Ishikawa (cell line): ENCODE measurements around the gene HIVEP2.

Source experiments
- CEBPB ChIP-seq: IDR thresholded peaks from 2 replicates; pipeline ENCODE4 v1.6.1; 2012
- CREB1 ChIP-seq: IDR thresholded peaks from 2 replicates; pipeline ENCODE4 v1.6.1; 2012; ENCODE audit warnings: low read depth
- EGR1 ChIP-seq: IDR thresholded peaks from 2 replicates; pipeline ENCODE4 v1.6.1; 2012
- EP300 ChIP-seq: IDR thresholded peaks from 2 replicates; pipeline ENCODE4 v1.6.1; 2012; ENCODE audit warnings: borderline replicate concordance
- FOXM1 ChIP-seq: IDR thresholded peaks from 2 replicates; pipeline ENCODE4 v1.6.1; 2012; ENCODE audit warnings: low read depth, borderline replicate concordance
- TAF1 ChIP-seq: IDR thresholded peaks from 2 replicates; pipeline ENCODE4 v1.6.1; 2012; ENCODE audit warnings: low read depth, mild to moderate bottlenecking
- TCF12 ChIP-seq: IDR thresholded peaks from 2 replicates; pipeline ENCODE4 v1.6.1; 2012; ENCODE audit warnings: low read depth
- TEAD4 ChIP-seq: IDR thresholded peaks from 2 replicates; pipeline ENCODE4 v1.6.1; 2012
- YY1 ChIP-seq: IDR thresholded peaks from 2 replicates; pipeline ENCODE4 v1.6.1; 2012; ENCODE audit warnings: low read depth
- ZBTB7A ChIP-seq: IDR thresholded peaks from 2 replicates; pipeline ENCODE4 v1.6.1; 2012; ENCODE audit warnings: low read depth
- TF ChIP-seq, protein P1 (sequence below): IDR thresholded peaks from 2 replicates; pipeline ENCODE4 v1.6.1; 2012; ENCODE audit warnings: low read depth, mild to moderate bottlenecking
- TF ChIP-seq, protein P2 (sequence below): IDR thresholded peaks from 2 replicates; pipeline ENCODE4 v1.6.1; 2012
- TF ChIP-seq, protein P3 (sequence below): IDR thresholded peaks from 2 replicates; pipeline ENCODE4 v1.6.1; 2012

Gene HIVEP2

DNA sequence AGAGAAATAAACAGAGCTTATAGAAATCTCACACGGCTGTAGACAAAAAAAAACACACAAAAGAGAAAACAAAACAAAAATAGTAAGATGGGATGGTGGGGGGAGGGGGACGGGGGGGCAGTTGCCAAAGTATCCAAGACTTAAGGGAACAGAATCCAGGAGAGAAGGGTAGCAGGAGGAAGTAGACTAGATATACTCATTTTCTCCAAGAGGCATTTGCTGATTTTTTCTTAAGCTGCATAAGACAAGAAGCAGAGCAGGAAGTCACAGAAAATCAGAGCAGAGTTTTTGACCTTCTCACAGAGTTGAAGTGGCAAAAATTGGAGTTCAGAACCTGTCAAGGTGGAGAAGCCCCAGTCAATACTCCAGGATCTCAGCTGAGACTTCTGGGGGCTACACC, 237.7 kb downstream of the HIVEP2 start:
- TF ChIP-seq CEBPB (no peak), CREB1 (no peak), TAF1 (no peak), EGR1 (no peak), TEAD4 (no peak), ZBTB7A (no peak)
- TF ChIP-seq, protein P1, sequence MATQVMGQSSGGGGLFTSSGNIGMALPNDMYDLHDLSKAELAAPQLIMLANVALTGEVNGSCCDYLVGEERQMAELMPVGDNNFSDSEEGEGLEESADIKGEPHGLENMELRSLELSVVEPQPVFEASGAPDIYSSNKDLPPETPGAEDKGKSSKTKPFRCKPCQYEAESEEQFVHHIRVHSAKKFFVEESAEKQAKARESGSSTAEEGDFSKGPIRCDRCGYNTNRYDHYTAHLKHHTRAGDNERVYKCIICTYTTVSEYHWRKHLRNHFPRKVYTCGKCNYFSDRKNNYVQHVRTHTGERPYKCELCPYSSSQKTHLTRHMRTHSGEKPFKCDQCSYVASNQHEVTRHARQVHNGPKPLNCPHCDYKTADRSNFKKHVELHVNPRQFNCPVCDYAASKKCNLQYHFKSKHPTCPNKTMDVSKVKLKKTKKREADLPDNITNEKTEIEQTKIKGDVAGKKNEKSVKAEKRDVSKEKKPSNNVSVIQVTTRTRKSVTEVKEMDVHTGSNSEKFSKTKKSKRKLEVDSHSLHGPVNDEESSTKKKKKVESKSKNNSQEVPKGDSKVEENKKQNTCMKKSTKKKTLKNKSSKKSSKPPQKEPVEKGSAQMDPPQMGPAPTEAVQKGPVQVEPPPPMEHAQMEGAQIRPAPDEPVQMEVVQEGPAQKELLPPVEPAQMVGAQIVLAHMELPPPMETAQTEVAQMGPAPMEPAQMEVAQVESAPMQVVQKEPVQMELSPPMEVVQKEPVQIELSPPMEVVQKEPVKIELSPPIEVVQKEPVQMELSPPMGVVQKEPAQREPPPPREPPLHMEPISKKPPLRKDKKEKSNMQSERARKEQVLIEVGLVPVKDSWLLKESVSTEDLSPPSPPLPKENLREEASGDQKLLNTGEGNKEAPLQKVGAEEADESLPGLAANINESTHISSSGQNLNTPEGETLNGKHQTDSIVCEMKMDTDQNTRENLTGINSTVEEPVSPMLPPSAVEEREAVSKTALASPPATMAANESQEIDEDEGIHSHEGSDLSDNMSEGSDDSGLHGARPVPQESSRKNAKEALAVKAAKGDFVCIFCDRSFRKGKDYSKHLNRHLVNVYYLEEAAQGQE = no peak
- TF ChIP-seq, protein P2, sequence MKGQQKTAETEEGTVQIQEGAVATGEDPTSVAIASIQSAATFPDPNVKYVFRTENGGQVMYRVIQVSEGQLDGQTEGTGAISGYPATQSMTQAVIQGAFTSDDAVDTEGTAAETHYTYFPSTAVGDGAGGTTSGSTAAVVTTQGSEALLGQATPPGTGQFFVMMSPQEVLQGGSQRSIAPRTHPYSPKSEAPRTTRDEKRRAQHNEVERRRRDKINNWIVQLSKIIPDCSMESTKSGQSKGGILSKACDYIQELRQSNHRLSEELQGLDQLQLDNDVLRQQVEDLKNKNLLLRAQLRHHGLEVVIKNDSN = no peak

DNA sequence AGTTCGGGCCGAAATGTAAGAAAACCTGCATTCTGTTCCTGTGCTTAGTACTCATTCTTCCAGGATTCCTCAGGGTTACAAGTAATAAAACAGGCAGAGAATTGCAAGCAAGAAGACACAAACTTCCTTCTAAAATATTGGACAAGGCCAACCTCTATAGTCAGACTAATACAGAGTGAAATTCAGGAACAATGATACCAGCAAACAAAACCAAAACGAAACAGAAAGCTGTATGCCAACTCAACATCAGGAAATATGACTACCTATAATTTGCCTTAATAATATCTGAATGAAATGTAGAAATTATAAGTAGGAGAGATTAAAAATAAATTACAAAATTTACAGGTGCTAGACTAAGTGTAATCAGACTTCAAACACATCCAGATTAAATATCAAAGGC, 238.8 kb downstream of the HIVEP2 start:
- TF ChIP-seq, protein P3, sequence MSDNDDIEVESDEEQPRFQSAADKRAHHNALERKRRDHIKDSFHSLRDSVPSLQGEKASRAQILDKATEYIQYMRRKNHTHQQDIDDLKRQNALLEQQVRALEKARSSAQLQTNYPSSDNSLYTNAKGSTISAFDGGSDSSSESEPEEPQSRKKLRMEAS = no peak
- TF ChIP-seq, protein P1 = no peak
- TF ChIP-seq EGR1 = no peak

DNA sequence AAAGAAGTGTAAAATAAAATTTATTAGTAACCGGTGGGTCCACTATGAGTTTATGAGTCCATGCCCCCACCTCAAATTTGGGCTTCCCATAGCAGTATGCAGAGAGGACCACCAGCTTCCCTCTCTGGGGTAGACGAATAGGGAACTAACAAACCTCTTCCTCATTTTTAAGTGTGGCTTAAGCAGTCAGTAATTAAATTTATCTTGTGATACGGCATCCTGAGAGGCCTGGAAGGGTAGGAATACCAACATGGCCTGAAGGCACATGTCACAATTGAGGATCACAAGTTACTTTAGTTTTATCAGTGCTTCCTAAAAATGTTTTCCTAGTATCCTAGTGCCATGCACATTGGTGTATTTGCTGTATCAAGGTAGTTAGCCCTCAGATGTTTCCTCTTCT, 239.9 kb downstream of the HIVEP2 start:
- no peak for TF ChIP-seq FOXM1
- TF ChIP-seq ZBTB7A = no peak
- TF ChIP-seq EP300 = no peak
- no peak for TF ChIP-seq TCF12
- no peak for TF ChIP-seq YY1
- no peak for TF ChIP-seq CEBPB
- TF ChIP-seq, protein P3 = no peak

DNA sequence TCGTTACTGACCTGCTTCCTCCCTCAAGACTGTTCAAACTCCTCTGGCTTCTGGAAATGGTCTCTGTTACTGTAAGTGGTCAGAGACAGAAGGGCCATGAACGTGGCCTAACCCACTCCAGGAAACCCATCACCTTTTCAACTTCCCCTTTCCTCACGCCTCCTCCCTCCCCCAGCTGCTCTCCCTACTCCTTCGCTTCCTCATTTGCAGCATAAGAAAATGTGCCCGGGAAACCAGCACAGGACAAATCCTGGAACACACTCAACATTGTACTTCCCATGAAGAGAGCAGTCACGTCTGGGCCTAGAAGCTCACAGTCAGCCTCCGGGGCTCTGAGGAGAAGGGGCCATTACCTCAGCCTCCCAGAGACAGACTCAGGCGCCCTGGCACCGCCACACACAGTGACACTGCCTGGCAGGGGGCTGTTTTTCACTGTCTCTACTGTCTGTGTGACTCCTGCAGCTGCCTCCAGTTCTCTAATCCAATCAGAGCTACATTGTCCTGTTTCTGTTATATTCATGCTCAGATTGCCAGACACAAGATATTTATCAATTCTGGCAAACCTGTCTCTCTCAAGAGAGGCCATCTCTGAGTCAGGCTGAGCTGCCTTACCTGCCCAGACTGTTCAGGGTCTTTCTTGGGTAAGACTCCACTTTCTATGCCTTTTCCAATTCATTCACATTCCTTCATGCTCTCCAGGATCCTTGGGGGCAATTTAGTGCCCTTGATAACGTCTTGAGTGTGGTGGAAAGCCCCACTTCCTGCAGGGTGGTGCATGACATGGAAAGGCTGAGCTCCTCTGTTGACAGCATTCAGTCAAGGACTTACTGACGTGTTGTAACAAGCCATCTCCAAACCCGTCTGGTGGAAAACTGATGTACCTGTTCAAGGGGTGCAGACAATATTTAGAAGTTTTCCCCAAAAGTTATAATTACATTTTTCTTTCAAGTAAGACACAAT, 242.2 kb downstream of the HIVEP2 start:
- no peak for TF ChIP-seq EP300
- TF ChIP-seq FOXM1 = no peak
- no peak for TF ChIP-seq EGR1
- TF ChIP-seq YY1 = no peak
- no peak for TF ChIP-seq TCF12
